Activated CD4-positive, CD25-positive, alpha-beta regulatory T cell treated with anti-CD3 and anti-CD28 coated beads, Interleukin-2, amount 50 U/mL, for 24 hours (primary cell): ENCODE data around the gene KLHL21.
"Not testable (repeated sequence)": the region's sequence is repeated elsewhere in the genome, so short reads cannot be mapped to it uniquely, and the experiment has no call there.

Experiments used
- ATAC-seq, 2 donors: fragments of 150-1000 bp; cut with Tn5 transposase; one replicate each; pipeline ENCODE4 v1.10.0; 2021; ENCODE audit warnings: mild to moderate bottlenecking in 1 of 2, moderate library complexity in 1 of 2

Gene KLHL21

DNA sequence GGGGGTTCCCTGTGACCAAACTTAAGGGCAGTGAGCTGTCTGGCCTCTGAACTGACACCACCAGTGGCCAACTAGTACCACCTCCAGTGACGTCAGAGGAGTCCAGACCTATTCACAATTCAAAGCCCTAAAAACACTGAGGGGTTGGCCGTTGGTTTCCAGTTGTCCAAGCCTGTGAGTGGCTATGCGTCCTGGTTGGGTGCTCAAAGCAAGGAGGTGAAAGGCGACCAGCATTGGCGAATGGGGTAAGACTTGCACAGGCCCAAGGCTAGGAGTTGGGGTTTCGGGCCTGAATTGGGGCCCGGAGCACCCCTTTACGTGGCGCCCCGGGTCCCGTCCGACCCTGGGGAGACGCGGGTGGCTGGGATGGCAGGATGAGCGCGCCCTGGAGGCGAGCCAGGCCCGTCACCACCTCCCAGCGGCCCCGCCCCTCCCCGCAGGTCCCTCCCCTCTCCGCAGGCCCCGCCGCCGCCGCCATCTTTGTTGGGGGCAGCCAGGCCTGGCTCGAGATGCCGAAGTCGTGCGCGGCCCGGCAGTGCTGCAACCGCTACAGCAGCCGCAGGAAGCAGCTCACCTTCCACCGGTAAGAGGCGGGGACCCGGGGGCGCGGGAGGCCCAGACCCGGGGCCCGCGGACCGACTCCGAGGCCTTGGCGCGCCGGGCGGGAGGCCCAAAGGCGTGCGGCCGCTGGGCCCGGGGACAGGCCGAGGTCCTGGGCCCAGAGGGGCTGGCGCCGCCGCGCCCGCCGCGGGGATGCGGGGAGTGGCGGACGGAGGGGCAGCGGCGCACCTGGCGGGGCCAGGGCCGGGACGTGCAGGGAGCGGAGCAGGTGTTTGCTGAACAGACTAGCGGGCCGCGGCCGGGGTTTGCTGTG lies 22.3 kb upstream of the KLHL21 start, which contains the start of gene THAP3:
Gene THAP3 (plus strand): TSS at position 159 of the 874 bp plus-strand sequence. CDS start 351 bp downstream, at position 510.
- peak; percentile 95 to 97 for ATAC-seq

DNA sequence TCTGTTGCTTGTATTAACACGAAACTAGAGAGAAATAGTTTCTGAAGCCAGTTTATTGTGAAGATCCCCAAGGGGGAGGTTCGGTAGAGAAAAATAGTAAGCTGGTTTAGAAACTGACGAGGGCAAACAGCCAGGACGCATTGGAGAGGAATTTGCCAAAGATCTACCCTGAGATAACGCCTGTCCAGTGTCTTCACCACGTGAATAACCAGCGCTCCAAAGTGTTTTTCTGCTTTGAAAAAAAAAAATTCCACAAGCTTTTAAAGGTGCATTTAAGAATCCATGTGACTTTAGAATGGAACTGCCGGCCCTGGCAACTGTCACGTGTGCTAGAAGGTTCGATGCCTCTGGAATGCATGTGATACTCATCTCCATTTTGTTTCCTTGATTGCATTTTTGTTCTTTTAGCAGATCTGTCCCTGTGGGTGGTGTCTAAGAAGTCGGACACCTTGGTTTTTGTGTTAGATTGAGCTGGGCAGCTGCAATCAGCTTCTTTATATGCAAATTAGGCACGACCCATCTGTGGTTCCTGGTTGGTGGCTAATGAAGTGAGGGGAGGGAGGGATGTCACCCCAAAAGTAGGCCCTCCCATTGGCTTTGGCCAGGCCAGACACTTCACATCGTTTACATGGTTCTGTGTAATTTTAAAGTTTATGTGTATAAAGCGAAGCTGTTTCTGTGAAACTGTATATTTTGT lies 20.7 kb upstream of the KLHL21 start:
- ATAC-seq, result no peak

DNA sequence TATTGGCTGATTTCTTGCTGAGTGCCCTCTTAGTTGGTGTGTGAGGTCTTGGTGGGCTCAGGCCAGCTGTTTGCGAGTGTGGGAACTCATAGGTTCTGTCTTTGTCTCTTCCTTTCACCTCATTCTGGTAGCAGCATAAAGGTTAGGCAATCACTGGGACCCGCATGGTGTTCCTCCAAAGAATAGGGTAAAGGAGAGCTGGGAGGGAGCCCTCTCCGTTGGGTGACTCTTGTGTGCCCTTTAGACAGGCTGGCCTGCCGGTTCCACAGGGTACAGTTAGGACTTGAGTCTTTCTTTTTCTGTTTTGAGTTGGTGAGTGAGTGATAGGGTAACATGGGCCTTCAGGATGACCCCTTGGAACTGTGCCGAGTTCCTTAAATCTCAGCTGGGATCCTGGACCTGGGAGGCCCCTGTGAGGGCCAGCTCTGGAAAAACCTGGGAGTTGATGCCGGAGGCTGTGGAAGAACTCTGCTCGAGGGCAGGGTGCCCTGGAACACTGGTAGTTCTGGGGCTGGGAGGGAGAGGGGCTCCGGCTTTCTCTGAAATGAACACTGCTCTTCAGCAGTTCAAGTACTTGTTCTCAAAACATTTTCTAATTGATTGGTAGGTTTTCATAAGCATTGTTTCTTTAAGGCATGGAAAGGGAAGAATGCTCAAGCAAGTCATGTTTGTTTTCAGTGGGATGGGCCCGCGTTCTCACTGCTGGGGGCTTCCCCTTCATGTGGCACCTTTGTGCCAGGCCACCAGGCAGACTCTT lies 19.9 kb upstream of the KLHL21 start:
- ATAC-seq, result no peak

DNA sequence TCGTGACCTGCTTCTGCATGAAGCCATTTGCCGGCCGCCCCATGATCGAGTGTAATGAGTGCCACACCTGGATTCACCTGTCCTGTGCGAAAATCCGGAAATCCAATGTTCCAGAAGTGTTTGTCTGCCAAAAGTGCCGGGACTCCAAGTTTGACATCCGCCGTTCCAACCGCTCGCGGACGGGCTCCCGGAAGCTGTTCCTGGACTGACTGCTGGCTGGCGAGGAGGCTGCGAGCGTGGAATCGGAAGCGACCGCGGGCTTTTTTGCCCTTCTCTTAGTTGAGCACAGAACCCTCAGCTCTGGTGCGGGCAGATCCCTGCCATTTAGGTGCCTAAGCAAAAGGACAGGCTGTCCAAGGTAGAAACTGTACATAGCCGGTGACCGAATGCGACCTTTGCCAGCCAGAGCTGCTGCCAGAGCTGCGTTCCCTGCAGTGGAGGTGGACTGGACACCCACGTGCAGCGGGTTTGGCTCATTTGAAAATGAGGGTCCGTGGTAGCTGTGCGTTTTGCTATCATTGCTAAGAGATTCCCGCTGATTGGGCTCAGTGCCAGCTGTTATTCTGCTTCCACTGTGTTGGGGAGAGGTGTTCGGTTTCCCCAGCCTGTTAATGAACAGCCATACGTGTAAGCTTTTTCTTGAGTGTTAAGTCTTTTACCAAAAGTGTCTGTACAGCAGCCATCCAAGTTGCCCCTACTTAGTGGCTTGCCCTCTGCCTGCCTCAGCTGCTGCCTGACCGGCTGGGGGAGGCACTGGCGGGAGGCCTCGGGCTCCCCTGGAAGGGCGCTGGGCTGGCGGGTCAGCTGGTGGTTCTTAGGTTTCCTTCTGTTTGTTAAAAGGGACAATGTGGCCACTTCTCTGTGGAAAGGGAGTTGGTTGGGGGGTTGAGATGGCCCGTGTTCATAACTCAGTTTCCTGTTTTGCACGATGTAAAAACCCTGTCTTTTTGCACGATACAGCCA lies 19.0 kb upstream of the KLHL21 start:
- no peak for ATAC-seq

DNA sequence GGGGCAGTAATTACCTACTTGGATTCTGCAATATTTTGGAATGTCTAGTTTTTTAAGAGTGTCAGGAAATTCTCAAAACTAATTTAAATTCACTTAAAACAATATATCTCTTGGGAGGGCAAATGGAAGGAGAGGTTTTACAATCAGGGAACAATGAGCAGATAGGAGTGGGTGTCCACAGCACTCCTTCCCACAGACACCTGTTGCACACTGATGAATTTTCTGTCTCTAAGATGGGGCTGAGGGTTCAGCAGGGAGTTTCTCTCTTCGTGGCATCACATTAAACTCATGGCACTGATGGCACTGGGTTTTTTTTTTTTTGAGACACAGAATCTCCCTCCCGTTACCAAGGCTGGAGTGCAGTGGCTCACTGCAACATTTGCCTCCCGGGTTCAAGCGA lies 16.4 kb upstream of the KLHL21 start:
- no peak for ATAC-seq

DNA sequence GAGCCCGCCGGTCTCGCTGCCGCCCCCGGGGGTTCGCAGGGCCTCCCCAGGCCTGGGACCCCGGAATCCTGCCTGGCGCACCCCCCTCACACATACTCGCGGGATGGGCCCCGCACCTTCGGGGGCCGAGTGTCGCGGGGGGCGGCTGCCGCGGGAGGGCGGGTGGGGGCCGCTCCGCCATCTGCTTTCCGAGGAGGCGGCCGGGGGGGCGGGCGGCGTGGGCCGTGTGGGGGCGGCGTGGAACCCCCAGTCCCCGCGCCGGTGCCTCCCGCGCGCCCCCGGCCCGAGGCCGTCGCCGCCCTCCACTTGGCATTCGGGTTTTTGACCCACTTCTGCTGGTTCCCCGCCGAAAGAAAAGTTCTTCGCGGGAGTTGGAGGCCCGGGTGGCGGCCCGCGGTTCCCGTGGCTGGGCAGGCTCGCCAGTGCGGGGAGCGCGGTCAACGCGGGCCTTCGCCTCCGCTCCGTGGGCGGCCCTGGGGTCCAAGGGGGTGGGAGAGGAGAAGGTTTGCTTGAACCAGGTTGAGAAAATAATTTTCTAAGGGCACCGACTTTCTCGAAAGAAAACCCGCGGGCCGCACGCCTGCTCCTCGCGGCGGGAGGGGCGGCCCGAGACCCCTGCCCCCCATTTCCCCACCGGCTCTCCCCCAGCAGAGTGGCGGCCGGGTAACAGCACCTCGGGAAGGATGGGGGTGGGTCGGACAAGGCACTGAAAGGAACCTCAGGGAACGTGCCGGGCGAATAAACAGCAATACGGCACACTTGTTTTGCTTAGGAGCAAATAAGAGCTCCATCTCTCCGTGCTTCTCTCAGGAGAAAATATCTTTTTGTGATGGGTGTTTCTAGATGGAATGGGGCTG lies 12.5 kb upstream of the KLHL21 start:
- ATAC-seq, result no peak

DNA sequence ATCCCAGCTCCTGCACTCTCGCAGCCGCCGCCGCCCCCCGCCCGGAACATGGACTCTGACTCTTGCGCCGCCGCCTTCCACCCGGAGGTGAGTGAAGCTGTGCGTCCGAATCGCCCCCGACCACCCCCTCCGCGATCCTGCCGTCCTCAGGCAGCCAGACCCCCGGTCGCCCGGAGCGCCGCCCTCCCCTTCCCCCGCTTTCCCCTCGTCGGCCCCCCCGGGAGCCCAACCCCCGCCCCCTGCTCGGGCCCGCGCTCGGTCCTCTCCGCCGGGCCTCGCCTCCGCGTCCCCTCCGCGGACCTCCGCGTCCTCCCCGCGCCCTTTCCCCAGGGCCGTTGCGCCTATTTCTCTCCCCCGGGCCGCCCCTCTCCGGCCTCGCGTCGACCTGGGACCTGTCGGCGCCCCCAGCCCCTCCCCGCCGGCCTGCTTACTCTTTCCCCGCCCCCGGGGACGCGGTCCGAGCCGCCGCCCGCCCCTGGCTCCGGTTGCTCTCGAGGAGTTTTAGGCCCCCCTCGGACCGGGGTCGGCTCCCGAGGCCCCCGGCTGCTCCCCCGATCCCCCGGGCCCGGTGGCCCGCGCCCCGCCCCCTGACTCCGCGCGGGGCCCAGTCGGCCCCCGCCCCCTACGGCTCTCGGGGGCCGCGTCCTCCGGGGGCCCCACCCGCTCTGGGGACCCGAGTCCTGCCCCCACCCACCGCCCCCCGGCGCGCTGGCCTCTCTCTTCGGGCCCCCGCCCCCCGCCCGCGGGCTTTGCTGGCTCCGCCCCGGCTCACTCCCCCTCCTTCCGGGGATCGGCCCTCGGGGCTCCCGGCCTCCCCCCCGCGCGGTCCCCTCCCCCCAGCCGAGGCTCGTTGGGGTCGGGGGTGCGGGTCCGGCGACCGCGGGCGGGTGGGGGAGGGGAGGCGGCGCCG lies 11.6 kb upstream of the KLHL21 start:
- ATAC-seq, result no peak

DNA sequence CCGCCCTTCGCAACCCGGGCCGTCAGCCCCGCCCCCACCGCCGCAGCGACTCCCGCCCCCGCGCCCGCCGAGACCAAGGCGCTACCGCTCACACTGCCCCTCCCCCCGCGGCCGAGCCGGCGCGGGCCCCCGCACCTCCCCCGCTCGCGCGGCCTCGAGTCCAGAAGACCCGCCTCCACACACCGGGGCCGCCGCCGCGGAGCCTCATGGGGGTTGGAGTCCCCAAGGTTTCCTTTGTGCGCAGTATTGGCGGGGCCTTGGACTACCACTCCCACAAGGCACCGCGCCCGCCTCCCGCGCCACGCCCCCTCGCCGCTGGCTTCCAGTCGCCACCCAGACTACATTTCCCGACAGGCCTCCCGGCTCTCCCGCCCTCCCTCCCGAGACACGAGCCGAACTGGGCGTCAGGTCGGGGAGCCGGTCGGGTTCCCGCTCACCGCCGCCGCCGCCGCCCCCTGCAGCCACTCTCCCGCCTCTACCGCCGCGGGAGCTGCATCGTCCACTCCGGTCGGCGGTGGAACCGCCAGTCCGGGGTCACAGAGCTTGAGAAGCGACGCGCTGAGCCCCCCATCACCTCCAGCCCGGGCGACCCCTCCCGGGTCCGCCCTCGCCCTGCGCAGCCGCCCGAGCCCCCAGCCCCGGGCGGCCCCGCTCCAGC lies 10.8 kb upstream of the KLHL21 start, which contains the start of gene PHF13:
Gene PHF13 (plus strand): TSS at position 371 of the 658 bp plus-strand sequence. CDS start 336 bp downstream, outside the sequence.
- peak; percentile 97 to 98 for ATAC-seq

DNA sequence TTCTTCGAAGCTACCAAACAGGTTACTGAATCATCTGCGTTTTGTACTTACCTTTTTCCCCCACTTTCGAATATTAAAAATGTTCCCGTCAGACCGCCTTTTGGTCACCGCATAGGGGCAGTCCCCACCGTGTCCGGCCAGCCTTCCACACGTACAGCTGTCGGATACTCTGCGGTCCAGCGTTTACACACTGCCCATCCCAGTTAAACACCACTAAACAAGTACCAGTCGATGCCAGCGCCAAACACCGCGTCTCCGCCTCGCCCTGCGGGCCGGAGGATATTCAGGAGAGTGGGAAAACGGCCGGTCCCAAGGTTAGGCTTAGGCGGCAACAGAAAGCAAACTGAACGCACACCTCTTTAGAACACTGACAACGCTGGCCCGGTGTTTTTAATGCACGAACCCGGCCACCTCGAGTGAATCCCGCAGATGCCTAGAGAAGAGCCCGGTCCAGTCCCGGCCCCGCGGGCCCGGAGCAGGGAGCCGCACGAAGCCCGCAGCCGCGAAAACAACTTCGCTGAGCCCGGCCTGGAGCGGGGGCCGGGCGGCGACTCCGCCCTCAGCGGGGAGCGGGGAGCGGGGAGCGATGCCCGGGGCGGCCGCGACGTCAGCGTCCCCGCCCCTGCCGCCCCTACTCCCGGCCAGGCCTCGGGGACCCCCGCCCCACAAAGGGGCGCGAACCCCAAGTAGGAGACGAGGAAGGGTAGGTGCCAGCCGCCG lies 10.1 kb upstream of the KLHL21 start:
- peak; percentile 29 to 32 for ATAC-seq

DNA sequence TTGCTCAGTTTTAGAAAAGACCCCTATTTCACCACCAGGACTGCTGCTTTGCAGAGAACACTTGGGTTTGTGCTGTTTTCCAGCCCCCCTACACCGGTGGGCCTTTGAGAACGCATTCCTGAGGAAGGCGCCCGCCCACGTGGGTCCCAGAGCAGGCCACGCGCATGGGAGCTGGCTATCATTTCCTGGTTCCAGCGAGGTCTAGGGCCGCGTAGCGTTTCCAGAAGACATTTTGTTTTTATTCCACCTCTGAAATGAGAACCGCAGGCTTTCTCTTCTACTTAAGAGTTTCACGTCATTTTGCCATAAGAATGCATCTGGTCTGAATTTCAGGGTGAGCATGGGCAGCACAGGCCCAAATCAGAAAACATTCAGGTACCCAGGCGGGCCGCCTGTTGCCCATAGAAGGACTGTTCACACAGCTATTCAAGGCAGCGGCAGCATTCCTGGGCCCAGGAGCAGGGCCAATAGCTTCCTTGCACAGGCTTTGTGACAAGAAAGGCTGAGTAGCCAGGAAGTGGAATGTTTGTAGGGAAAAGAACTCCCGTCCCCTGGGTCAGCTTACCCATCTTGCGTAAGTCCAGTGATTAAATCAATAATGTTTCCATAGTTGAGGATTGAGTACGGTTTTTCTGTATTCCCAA lies 1.4 kb upstream of the KLHL21 start:
- ATAC-seq, result no peak

DNA sequence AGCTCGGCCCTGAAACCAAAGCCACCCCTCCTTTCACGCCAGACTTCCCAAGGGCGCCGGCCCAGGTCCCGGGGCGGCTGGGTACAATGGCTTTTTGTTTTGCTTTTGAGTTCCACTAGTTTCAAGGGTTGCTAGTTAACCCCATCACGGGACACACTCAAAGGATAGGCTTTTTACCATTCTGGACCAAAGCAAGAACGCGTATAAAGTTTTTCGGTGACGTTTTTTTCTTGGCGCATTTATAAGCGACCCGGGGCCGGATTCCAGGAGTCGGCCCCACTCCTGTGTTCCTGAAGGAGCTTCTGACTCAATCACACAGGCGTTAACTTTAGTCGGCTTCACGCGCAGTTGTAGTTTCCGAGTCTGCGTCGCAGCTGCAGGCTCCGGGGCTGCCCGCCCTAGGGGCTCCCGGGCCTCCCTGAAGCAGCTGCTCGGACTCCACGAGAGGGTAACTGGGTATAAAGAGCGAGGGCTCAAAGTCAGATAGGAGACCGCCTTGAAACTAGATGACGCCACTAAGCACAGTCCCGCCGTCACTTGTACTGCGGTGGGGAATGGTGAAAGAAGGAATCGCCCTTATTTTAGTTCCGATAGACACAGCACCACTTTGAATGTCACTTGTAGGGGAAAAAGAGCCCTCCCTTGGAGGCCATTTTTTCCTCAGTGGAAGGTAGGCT lies 707 bp upstream of the KLHL21 start:
- ATAC-seq, result peak; percentile 14 to 22

DNA sequence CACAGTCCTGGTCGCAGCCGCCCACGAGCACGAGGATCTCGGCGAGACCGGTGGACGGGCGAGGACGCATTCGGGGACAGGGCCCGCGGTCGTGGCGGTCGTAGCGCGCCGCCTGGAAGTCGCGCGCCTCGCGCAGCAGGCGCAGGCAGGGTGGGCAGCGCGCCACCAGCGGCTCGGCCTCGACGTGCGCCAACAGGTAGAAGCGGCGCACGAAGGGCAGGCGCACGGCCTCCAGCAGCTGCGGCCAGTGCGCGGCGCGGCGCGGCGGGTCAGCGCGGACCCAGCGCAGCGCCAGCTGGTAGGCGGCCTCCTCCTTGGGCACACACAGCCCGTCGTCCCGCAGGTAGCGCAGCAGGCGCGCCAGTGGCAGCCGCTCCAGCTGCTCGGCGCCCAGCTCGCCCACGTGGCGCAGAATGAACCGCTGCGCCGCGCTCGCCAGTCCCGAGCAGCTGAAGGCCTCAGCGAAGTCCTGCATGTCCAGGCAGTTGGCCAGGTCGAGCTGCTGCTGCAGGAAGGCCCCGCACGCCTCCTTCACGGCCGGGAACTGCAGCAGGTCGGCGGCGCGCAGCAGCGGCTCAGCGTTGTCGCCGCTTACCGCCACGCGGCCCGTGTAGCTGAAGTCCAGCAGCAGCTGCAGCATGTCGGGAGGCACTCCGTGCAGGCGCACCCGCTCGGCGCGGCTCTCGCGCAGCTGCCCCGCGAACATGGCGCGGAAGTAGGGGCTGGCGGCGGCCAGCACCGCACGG lies 573 bp downstream of the KLHL21 start:
- peak; percentile 14 to 19 for ATAC-seq

DNA sequence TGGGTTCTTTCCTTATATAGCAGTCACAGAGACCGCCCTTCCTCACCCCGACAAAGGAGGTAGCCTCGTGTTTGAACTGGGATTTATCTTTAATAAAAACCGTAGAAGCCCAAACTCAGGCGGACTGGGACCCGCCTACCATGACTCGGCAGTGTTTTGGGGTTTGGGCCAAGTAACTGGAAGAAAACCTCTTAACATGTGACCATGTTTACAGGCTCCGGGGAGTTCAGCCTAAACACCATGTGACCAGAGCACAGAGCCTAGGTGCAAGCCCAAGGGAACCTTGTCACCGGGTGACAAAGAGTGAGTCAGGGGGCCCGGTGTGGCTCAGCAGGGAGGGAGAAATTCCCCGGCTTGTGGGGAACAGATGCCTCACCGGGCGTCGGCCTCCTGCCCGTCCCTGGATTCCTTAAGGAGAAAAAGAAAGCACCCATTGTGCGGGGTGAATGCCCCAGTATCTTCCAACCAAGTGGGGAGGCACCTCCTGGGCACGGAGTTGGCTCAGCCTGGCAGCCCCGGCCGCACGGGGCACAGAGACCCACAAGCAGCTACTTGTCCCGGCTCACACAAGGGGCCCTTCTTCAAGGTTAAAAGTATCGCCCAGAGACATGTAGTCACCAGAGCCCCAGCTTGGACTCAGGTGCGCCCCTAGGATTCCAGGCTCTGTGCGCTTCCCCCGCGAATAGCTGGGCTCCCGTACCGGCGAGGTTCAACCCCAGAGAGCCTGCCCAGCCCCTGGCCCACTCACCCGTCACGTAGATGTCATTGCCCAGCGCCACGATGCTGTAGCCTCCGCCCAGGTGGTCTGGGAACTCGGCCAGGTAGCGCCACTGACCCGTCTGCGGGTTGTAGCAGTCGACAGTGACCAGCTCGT lies 1.4 kb downstream of the KLHL21 start:
- peak; percentile 80 for ATAC-seq

DNA sequence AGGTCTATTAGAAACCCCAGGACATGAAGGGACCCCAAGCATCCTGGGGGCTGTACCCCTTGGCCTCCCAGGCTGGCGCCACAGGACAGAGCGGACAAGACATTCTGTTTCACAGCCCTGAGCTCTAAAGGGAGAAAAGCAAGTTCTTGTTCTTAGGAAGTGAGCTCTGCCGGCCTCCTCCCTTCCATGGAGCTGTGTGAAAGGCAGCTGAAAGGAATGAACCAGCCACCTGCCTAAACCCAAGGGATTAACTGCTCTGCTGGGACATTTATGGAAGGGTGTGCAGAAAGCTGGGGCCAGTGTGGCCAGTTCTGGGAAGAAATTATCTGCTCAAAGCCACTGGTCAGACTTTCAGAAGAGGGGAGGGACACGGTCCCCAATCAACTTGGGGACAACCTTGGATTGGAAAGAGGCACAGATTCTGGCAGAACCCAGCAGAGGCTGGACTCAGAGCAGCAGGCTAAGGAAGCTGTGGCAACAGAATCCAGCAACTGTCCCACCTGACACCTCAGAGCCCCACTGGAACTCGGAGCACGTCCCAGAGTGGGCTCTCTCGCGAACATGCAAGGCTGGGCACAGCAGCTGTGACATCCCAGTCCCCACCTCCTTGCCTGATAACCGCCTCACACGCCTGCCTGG lies 2.1 kb downstream of the KLHL21 start:
- no peak for ATAC-seq

DNA sequence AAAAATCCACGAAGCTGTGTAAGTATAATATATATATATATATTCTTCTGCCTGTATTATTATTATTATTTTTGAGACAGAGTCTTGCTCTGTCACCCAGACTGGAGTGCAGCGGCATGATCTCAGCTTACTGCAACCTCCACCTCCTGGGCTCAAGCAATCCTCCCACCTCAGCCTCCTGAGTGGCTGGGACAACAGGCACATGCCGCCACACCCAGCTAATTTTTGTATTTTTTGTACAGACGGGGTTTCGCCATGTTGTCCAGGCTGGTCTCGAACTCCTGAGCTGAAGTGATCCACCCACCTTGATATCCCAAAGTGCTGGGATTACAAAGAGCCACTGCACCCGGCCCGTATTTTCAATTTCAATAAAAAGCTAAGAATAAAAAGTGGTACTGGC lies 2.7 kb downstream of the KLHL21 start:
- not testable (repeated sequence) for ATAC-seq
